HS-27A (cell line): ENCODE data around the gene HIGD1C.
"Not testable (repeated sequence)": the region's sequence is repeated elsewhere in the genome, so short reads cannot be mapped to it uniquely, and the experiment has no call there.

ENCODE experiments used
- DNase-seq: peaks from one replicate; pipeline ENCODE4 v3.0.0-alpha.2; 2012; ENCODE audit warnings: low read depth, missing footprints

Gene HIGD1C

DNA sequence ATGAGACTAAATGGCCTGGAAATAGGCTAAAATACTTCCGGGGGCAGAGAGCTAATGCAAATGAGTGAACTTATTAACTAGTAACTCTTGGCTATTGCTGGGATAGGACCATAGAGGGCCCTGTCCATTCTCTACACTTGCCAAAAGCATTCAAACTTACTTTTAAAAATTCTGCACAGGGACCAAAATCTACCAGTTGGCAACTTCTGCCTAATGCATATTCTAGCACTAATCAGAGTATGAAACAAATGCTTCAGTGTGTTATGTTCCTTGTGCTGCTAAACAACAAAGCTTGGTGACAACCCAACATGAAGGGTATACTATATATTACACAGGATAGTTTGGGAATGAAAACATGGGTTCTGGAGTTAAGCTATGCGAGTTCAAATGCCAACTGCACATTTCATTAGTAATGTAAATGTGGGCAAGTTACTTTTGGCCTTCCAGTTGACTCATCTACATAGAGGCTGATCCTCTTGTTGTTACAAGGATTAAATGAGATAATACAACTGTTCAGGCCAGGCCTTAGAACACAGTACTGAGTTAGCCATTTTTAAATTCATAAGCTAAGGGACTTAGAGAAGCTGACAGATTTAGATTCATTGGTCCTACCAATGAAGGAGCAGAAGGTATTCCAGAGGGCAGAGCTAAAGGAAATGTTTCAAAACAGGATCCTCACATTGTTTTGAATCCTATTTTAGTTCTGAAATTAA, 32.4 kb downstream of the HIGD1C start:
- no peak for DNase-seq

DNA sequence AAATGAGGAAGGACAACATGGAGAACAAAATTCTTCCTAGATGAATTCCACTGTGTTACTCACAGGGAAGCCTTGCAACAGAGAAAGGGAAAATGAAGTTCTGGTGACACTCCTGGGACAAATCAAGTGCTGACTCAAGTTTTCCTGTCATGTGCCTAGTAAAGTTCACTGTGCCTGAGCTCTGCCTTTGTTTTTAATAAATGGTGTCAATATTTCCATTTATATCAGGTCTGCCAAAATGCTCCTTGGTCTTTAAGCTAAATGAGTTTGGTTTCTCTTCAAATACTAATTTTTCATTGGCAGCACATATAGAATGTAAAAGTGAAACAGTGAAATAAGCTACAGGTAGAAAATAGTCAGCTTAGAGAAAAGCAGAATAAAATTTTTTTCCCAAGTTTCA, 33.0 kb downstream of the HIGD1C start:
- DNase-seq = no peak

DNA sequence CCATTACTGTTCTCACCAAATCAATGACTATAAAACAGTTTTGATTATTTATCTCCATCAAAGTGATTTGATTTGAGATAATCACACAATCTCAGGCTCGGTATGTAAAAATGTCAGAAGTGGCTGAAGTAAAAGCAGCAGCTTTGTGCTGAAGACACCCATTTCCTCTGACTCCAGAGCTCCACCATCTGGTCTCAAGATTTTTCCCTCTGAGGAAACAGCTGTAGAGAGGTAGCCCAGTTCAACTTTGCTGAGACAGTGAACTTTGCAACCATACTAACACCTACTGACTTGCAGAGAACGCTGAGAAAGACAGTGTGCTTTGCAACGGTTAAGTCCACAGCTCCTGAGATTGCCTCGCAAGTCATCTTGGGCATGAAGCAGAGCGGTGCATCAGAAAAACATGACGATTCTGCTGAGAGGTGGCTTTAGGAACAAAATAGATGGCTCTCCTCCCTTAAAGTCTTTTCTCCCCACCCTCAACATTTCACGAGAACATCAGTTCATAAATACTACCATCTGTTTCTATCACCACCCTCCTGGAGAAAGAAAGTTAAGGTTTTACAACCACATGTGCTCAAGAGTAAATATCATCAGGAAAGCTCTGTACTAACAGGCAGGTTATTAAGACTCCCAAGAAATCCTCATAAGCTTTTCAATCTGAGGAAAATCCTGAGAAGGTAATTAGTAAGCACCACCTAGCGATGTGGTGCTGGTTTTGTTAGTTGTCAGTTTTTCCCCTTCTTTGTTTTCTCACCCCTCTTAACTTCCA, 34.8 kb downstream of the HIGD1C start:
- no peak for DNase-seq

DNA sequence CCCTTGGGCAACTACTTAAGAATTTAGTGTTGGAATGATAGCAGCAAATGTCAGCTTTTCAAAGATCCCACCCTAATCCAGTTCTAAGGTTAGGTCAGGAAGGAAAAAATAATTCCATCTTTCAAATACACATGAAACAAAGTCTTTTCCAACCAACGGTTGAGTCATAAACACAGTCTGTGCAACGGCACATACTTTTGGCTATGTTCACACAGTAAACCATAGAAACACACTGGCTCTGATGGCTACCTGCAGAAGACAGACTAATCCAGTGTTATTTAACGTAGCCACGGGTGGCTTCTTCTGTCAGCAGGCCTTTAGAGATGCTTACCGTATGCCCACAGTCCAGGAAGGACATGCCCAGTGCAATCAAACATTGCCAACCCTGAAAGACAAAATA, 35.7 kb downstream of the HIGD1C start:
- no peak for DNase-seq

DNA sequence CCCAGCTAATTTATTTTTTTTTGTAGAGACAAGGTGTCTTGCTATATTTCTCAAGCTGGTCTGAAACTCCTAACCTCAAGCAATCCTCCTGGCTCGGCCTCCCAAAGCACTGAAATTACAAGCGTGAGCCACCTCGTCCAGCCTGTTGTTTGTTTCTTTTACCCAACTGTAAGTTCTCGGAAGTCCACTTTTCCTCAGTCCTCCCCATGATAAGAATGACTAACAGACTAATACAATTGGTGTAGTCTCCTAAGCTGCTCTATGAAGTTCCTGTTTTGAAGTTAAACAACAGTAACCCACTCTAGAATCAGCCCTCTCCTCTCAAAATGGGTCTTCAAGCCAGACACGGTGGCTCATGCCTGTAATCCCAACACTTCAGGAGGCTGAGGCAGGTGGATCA, 36.5 kb downstream of the HIGD1C start:
- DNase-seq = no peak

DNA sequence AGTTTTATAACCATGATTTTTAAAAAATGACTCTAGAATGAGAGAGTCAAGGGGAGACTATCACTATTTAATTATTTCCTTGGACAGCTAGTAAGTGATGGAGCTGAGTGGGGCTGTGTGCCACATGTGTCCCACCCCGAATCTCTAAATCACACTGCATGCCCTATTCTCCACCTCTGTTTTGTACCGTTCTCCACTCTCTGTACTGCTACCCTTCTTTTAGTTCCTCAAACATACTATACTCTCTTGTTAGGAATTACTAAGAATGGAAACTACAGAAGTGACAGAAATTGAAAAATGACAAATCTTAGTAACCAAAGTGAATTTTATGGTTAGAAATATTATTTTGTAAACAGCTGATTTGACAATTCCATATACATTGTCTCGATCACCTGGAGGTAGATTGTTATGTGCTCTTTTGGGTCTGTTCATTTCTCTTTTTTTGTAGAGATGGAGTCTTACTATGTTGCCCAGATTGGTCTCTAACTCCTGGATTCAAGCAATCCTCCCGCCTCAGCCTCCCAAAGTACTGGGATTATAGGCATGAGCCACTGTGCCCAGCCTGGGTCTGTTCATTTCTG, 37.9 kb downstream of the HIGD1C start:
- DNase-seq = no peak

DNA sequence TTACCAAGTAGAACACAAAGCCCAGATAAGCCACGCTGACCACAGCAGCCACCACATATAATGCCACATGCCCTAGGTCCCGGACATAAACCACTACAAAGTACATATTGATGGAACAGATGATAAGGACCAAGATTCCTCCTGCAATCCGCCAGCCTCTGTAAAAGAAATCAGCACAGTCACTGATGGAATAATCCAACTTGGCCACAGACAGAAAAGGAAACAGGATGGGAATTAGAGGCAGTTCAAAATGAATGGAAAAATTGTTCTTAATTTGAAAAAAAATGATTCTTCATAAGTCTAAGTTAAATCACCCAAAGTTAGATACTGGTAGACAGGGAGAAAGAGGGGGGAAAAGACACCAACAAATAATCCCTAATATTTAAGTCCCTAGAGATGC, 38.4 kb downstream of the HIGD1C start:
- no peak for DNase-seq

DNA sequence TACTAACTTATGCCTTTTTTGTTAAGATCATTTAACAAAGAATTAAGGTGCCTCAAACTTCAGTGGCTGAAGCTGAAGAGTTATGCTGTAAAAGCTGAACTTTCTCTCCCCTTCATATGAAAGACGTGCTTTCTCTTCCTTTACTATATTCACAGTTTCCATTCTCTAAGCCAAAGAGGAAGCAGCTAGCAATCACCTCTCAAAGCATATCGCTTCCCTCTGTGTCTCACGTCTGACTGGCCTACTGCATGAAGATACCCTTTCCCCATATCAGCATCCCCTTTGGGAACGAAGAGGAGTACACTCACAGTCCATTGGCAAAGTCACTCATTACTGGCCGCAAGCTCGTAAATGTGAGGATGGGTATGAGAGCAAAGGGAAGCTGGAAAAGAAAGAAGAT, 38.9 kb downstream of the HIGD1C start:
- DNase-seq = no peak

DNA sequence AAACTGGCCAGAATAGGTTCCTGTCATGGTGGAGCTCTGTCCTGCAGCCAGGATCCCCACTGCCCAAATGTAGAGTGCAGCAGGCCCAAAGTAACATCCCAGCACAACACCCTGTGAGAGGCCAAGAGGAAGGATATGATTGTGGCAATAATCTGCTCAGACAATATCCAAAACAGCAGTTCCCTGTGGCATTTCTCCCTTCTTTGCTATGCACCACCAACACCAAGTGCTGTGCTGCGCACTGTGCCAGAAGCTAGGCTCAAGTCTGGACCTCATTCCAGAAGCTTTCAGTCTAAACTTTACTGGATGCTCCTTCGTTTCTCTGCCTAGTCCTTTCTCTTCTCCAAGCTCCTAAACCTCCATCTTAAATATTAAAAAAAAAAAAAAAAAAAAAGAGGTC, 40.5 kb downstream of the HIGD1C start:
- no peak for DNase-seq

DNA sequence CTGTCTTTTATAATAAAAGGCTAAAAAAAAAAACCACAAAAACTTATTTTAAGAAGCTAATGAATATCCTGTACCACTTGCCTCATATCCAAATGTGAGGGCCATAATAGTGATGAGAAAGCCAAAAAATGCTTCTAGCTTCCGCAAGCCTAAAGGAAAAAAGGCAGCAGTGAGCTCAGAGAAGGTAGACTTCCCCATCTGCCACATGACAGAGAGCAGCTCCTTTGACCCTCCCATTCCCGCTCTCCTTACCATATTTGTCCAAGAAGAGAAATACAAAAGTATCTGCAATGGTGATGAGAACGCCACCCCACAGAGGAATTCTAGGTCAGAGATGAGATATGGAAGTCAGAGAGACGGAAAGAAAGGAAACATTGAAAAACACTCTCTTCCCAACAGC, 46.7 kb downstream of the HIGD1C start:
- no peak for DNase-seq

DNA sequence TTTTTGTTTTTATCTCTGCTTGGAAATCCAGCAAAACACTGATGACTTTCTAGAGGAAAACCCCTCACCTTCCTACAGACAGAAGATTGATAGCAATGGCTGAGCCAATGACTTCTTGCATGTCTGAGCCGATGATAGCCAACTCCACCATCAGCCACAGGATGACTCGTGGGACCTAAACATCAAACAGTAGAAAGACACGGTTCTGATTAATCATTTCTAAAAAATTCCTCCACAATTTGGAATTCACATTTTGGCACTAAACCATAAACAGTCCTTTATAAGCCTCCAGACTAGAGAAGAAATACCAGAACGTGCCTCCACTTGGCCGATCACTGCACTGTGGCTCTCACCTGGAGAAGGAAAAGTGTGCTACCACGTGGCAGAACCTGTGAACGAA, 47.9 kb downstream of the HIGD1C start:
- no peak for DNase-seq

DNA sequence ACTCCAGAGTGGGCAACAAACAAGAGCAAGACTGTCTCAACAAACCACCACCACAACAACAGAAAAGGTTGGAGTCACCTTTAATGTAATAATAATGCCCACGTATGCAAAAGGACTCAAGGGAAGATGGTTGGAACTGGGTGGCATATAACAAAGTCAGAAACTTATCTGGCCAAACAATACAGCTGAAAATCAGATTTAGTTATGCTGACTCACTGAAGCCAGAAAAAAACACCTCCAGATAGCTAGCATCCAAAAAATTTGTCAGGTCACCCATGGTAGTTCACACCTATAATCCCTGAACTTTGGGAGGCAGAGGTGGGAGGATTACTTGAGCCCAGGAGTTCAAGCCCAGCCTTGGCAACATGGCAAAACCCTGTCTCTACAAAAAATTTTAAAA, 49.5 kb downstream of the HIGD1C start:
- no peak for DNase-seq

DNA sequence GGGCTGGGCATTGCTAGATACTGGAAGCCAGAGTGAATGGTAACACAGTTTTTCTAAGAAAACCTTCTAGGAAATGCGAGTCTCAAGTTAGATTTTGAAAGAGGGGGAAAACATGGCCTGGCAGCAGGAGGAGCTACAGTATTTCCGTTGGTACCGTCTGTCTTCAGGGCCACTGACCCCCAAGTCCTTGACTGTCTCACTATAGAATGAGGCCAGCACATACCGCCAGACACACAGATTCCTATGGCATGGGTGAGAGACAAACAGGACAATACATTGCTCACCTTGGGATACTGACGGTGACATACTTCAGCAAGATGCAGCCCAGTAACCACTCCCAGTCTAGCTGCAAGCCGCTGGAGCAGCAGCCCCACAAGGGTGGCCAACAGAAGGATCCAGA, 52.2 kb downstream of the HIGD1C start:
- no peak for DNase-seq

DNA sequence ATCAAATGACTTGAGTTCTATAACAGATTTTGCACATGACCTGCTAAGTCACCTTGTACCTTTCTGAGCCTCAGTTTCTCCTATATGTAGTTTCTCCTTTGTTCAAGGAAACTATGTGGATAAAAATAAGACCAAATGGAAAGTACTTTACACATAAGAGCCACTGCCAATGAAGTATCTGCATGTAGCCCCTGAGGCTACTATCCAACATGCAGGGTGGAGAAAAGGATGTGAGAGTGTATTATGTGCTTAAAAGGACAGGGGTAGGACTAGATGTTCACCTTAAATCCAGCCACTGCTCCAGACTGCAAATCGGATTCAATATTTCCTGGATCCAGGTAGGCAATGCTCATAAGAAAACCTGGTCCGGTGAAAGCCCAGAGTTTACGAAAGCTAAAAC, 52.7 kb downstream of the HIGD1C start:
- DNase-seq = no peak

DNA sequence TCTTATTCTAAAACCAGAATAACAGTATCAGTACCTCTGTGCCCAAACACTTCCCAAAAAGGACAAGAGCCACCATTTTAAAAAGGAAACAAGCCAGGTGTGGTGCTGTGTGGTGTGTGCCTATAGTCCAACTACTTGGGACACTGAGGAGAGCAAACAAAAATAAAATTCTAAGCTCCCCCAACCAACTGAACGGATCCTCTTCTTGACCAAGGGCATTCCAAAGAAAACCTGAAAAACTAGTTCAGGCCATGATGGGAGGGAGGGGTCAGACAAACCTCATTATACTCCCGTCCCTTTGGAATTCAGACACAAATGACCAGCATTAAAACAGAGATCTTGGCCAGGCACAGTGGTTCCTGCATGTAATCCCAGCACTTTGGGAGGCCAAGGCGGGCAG, 53.3 kb downstream of the HIGD1C start:
- no peak for DNase-seq

DNA sequence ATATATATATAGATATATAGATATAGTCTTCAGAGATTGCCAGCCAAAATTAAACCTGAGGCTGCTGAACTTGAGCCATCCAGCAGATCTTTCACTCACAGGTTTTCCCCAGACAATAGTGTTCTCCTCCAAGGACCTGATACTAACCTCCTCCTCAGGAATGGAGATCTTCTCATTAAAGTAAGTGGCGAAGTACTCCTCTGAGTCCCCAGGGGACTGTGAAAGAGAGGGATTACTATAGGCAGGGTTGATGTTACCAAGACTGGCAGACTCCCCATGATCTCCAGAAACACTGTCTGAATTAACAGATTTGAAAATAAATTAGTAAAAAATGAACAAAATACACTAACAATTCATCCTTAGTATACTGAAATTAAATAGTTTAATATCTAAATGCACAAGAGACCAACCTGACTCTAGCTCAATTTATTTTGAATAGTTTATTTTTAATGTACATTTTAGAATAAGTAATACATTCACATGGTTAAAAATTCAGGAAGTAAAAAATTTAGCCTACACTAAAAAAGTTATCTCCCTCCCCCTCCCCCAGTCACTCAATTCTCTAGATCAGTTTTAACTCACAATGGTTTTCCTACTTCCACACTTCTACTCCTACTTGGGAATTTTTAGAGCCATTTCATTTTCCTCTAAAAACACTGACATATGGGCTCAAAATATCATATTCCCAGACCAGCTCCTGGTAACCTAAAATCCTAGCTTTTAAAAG, 56.1 kb downstream of the HIGD1C start:
- no peak for DNase-seq

DNA sequence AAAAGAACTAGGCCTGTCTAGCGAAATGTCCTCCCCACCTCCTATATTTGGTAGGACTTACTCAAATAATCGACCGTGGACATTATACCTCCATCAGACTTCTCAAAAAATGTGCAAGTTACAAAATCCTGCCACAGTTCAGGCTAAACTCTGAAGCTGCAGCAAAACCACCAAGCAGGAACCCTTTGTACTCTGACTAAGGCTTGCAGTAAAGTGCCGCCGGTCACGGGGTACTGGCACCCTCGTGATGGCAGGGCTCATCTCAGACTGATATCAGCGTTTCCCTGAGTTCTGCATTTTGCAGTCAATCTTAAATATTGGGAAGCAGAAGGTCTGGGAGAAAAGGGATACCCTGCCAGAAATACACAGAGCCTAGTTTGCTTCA, 56.7 kb downstream of the HIGD1C start:
- no peak for DNase-seq

DNA sequence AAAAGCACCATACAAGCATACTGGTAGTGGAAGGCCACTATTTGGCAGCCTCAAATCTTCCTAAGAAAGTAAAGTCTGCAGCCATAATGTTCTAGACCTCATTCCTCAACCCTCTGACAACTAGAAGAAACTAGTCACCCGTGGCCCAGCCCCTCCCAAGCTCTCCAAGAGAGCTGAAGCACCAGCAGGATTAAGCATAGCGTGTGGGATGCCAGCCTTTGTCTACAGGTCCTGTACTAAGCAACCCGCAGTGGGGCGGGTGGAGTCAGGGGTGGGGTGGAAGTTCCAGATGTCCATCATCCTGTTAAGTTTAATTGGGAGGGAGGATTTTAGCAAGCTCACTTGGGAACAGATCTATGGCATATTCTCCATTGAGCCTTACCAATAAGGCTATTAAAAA, 59.6 kb downstream of the HIGD1C start:
- DNase-seq = no peak

DNA sequence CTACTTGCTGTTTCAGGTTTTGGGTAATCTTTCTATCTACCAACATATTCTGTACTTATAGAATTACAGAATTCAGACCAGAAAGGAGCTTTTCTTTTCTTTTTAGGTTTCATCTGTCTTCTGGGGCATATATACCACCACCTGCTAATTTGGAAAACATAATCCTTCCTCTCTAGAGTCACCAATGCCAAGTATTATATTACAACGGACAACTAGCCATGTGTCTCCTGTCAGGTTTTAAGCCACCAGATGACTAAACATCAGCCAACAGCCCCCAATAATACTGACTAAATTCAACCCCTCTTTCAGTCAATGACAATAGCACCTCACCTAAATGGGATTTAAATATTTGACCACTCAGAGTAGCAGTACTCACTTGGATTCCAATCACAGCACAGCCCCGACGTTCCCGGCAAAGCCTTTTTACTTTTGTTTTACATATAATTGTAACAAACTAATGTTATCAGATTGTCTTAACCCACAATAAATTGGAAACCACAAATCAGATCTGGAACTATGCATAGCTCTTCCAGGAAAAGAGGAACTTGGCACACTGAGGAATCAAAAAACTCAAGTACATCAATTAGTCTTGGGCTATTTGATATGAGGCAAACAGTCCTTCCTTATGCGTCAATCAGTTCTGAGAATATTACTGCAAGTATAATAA, 60.4 kb downstream of the HIGD1C start:
- no peak for DNase-seq

DNA sequence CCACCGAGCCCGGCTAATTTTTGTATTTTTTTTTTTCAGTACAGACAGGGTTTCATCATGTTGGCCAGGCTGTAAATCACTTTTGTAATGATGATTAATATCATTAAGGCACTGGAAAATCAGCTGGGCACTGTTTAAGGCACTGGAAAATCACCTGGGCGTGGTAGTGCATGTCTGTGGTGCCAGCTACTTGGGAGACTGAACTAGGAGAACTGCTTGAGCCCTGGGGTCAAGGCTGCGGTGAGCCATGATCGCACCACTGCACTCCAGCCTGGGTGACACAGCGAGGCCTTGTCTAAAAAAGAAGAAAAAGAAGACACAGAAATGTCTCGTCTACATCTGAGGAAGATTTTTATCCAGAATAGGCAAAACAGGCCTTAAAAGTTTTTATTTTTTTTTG, 61.1 kb downstream of the HIGD1C start:
- no peak for DNase-seq

DNA sequence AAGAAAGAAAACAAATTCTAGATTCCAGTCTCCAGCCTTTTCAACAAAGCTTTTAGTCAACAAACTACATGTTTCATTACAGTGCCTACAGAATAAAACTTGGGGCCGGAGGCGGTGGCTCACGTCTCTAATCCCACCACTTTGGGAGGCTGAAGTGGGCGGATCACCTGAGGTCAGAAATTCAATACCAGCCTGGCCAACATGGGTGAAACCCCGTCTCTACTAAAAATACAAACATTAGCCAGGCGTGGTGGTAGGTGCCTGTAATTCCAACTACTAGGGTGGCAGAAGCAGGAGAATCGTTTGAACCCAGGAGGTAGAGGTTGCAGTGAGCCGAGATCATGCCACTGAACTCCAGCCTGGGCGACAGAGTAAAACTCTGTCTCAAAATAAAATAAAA, 62.1 kb downstream of the HIGD1C start:
- not testable (repeated sequence) for DNase-seq

DNA sequence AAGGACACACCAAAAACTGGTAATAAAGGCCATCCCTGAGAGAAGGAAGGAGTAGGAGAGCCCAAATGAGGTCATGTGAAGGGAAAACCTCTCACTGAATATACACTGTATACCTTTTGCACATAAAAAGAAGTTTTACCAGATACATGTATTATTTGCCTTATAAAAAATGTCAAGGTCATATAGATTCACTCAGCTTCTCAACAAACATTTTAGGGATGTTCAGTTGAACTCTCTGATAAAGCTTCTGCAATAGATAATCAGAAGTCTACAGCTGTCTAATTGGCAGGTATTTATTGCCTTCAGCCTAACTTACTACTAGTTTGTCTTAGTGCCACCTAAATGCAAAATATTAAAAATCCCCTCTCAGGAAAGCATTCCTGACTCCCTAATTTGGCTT, 65.1 kb downstream of the HIGD1C start:
- no peak for DNase-seq
